Prostate gland (tissue), 2 donors: ENCODE results near the gene MGLL. TPM values are rescaled to one million over a fixed set of nuclear protein-coding genes. Genes with fewer than 3 reads are reported as not detected.

Experiments
- DNase-seq: peaks from one replicate; pipeline ENCODE4 v3.0.0-alpha.2; 2019; ENCODE audit warnings: low spot score
- H3K27ac ChIP-seq, 2 donors: fragments of 200-600 bp; sonication (generic); 2 replicates each; pipeline ENCODE4 v1.5.1; 2017 to 2019
- H3K27me3 ChIP-seq: fragments of 200-600 bp; sonication (generic); replicated peaks from 2 replicates; pipeline ENCODE4 v1.5.1; 2019; ENCODE audit not compliant: insufficient read depth
- H3K36me3 ChIP-seq, 2 donors: fragments of 200-600 bp; sonication (generic); 1 replicate in 1 of 2; 2 replicates in 1 of 2; pipeline versions ENCODE4 v1.5.1 to v1.8.1; 2017 to 2019
- H3K4me1 ChIP-seq: fragments of 200-600 bp; sonication (generic); replicated peaks from 2 replicates; pipeline ENCODE4 v1.5.1; 2019
- H3K4me3 ChIP-seq, 2 donors: fragments of 200-600 bp; sonication (generic); 2 replicates each; pipeline ENCODE4 v1.5.1; 2017 to 2019
- H3K9me3 ChIP-seq: fragments of 200-600 bp; sonication (generic); 2 replicates; pipeline ENCODE4 v1.5.1; 2017
- POLR2A ChIP-seq: fragments of 450-650 bp; IDR thresholded peaks from one replicate; pipeline ENCODE4 v1.6.1; 2016; ENCODE audit warnings: antibody characterized with exemption, mild to moderate bottlenecking
- POLR2AphosphoS5 ChIP-seq: sonication (generic); formaldehyde crosslinking; IDR thresholded peaks from one replicate; pipeline ENCODE4 v1.6.1; 2017; ENCODE audit warnings: antibody characterized with exemption
- WGBS: methylation state at CpG from one replicate; pipeline ENCODE4 v1.1.5; 2018; 5-methylcytosine and 5-hydroxymethylcytosine counted together
- intact Hi-C: fragments of 100-400 bp; cut with DNase I; formaldehyde crosslinking; loops from one replicate; pipeline ENCODE4 v1.14.2; 2022
- total RNA-seq, 2 donors: library from RNA; depleted of rRNA; stranded (reverse); fragments of >200 nt; gene quantifications; one replicate each; pipeline ENCODE4 v1.1.0, GENCODE V29; 2016
- TF ChIP-seq, protein P1 (sequence below), 4 experiments: fragments of 200-600 bp in 2 of 4; fragments of 450-650 bp in 2 of 4; sonication (generic) in 2 of 4; IDR thresholded peaks; 1 replicate in 3 of 4; 2 replicates in 1 of 4; pipeline ENCODE4 v1.5.1; 2016 to 2019; ENCODE audit warnings: antibody characterized with exemption in 4 of 4, mild to moderate bottlenecking in 2 of 4, moderate library complexity in 2 of 4

Gene MGLL
- total RNA-seq, 2 donors from 2014 or later: 20.0 to 31.8 TPM

DNA sequence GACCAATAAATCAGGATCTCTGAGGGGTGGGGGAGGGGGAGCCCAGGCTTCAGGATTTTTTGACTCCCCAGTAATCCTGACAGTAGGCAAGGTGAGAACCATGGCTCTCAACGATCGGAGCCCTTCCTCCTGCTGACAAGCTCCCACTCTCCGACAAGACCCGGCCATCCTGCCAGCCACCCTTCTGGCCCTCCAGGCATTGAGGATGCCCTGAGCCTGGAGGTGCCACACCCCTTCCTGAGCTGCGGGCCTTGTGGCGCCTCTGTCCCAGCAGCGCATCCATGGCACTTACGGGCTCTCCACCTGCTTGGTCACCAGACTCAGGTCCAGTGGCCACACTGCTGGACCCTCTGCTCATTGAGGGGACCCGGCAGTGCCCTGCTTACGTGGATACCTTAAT lies 46.0 kb downstream of the MGLL start:
- no peak for TF ChIP-seq POLR2A
- no peak for TF ChIP-seq POLR2AphosphoS5
- TF ChIP-seq, protein P1, sequence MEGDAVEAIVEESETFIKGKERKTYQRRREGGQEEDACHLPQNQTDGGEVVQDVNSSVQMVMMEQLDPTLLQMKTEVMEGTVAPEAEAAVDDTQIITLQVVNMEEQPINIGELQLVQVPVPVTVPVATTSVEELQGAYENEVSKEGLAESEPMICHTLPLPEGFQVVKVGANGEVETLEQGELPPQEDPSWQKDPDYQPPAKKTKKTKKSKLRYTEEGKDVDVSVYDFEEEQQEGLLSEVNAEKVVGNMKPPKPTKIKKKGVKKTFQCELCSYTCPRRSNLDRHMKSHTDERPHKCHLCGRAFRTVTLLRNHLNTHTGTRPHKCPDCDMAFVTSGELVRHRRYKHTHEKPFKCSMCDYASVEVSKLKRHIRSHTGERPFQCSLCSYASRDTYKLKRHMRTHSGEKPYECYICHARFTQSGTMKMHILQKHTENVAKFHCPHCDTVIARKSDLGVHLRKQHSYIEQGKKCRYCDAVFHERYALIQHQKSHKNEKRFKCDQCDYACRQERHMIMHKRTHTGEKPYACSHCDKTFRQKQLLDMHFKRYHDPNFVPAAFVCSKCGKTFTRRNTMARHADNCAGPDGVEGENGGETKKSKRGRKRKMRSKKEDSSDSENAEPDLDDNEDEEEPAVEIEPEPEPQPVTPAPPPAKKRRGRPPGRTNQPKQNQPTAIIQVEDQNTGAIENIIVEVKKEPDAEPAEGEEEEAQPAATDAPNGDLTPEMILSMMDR (IDR thresholded peaks at IDR 0.05): no peak
- Histone ChIP-seq H3K9me3 (no peaks in the 10 kb centered on the region), H3K36me3 (no peaks in the 10 kb centered on the region), H3K4me3 (no peak overlapping the region), H3K4me1 (peaks cover 3% of the 10 kb centered on the region), H3K27ac (peak overlapping the region in 1 of 2 donors; percentile 46), H3K27me3 (no peaks in the 10 kb centered on the region)
- WGBS: 95% methylated on average over 10 of the region's 10 CpGs
- intact Hi-C loops: no loop called here
- no peak for DNase-seq

DNA sequence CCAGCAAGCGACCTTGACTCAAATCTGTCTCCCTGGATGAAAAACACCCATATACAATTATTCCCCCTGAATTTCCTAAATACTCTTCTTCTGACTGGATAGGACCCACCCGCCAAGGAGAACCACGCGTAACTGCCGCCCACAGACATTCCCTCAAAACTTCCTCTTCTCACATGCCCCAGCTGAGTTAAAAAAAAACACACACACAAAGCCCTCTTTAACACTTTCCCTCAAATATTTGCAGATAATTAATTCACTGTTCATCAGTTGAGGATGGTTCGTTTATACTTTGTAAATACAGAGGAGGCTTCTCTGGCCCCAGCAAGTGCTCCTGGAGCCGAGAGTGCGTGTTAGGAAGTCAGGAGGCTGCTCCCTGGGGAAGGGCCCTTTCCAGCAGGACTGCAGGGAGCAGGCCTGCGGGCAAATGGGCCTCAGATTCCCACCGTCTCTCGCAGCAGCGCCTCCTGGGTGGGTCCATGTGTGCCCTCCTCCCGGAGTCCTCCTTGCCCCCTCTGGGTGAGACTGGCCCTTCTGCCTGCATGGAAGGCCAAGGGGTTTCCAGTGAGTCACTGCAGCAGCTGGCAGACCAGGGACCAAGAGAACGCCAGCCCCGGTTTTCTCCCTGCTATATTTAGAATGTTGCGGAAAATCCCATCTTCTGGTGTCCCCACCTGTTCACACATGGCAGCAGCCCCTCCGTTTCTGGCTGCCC lies 46.8 kb downstream of the MGLL start:
- H3K9me3 ChIP-seq: no peaks in the 10 kb centered on the region
- intact Hi-C loops: no loop called here
- H3K27ac ChIP-seq: peak overlapping the region; percentile 20 to 46
- peaks cover 3% of the 10 kb centered on the region for H3K4me1 ChIP-seq
- no peak for TF ChIP-seq POLR2AphosphoS5
- no peak for TF ChIP-seq POLR2A
- TF ChIP-seq, protein P1 (IDR thresholded peaks at IDR 0.05): no peak
- H3K4me3 ChIP-seq: no peak overlapping the region
- WGBS: 25% methylated on average over 17 of the region's 17 CpGs
- H3K27me3 ChIP-seq: no peaks in the 10 kb centered on the region
- H3K36me3 ChIP-seq: no peaks in the 10 kb centered on the region
- DNase-seq: no peak

DNA sequence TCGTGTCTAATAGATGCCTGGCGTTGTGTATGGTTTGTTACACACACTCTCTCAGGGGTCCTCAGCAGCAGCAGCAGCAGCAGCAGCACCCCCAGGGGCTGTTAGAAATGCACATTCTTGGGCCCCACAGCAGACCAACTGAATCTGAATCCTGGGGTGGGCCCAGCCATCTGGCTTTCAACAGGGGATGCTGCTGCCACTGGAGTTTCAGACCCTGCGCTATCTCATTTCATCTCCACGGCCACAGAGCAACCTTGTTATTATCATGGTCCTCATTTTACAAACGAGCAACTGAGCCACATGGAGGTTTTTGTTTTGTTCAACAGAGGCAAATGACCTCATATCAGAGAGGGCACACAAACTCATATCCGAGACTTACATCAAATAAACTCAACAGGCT lies 47.7 kb downstream of the MGLL start:
- DNase-seq: no peak
- TF ChIP-seq, protein P1 (IDR thresholded peaks at IDR 0.05): no peak
- no peak for TF ChIP-seq POLR2AphosphoS5
- no peak for TF ChIP-seq POLR2A
- H3K4me3 ChIP-seq: no peak overlapping the region
- peak overlapping the region in 1 of 2 donors; percentile 46 for H3K27ac ChIP-seq
- WGBS: 79% methylated on average over 6 of the region's 6 CpGs
- peaks cover 2% of the 10 kb centered on the region for H3K4me1 ChIP-seq
- no peaks in the 10 kb centered on the region for H3K36me3 ChIP-seq
- H3K9me3 ChIP-seq: no peaks in the 10 kb centered on the region
- H3K27me3 ChIP-seq: no peaks in the 10 kb centered on the region
- intact Hi-C loops: no loop called here

DNA sequence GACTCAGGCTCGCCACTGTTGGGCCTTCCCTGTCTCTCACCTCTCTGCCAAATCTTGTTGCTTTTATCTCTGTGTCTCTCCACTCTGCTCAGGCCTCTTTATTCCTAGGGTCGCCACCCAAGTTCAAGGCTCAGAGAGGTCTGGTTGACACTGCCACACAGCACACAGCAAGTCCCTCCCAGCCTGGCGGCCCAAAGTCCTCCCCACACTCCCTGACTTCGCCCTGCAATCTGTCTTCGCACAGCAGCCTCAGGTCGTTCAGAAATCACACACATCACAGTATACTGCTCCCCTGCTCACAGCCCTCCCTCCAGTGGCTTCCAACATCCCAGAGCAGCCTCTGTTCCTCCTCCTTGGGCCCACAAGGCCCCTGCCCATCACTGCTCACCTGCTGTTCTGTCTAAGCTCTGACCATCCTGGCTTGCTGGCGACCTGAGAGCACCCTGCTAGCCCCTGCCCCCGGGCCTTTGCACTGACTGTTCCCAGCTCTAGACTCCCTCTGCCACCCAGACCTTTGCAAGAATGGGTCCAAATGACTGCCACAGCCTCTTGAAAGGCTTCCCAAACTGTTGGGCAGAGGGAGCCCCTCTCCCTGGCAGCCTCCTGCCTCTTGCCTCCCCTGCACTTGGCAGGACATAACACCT lies 48.4 kb downstream of the MGLL start:
- Histone ChIP-seq H3K9me3 (no peaks in the 10 kb centered on the region), H3K36me3 (no peaks in the 10 kb centered on the region), H3K4me3 (no peak overlapping the region), H3K4me1 (no peaks in the 10 kb centered on the region), H3K27me3 (no peaks in the 10 kb centered on the region), H3K27ac (no peak overlapping the region)
- WGBS: 92% methylated on average over 8 of the region's 8 CpGs
- intact Hi-C loops: no loop called here
- TF ChIP-seq POLR2AphosphoS5: no peak
- TF ChIP-seq, protein P1 (IDR thresholded peaks at IDR 0.05): no peak
- no peak for TF ChIP-seq POLR2A
- no peak for DNase-seq
